ENCODE measurements around the gene MTHFS.

The MTHFS gene

DNA sequence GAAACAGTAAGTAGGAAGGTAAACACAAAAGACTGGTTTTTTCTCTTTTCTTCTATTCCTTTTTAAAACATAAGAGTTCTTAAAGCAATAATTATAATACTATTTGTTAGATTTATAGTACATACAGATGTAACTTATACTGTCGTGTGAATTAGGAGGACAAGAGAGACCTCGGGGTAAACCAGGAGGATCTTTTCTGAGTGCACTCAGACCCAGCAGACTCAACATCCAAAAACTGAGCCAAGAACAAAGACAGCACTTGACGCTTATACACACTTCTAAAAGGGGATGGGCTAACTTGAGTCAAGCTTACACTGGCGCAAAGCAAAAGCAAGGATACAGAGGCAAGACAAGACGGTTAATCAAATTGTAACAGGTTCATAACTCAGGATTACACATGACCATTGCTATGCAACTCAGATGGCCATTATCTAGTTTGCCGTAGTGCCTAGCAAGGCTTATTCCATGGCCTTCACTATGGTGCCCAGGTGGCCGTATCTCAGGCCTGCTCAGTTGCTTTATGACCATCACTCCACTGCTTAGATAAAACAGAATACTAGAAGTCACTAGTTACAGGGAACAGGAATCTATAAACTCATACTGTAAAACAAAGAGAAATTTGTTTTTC, 18.6 kb downstream of the MTHFS start:
- Histone ChIP-seq H3F3A (ENCODE audit: insufficient read depth) (no peaks in the 10 kb centered on the region), H3K9me3 (ENCODE audit: insufficient read depth, low read length) (peaks cover 25% of the 10 kb centered on the region), H3K4me2 (ENCODE audit: low read depth, low read length, poor library complexity, severe bottlenecking) (no peak overlapping the region), H3K9ac (ENCODE audit: low read length) (no peak overlapping the region), H4K20me1 (ENCODE audit: low read depth, low read length) (no peaks in the 10 kb centered on the region), H3K27me3 (ENCODE audit: low read length) (no peaks in the 10 kb centered on the region), H2AFZ (ENCODE audit: low read depth, low read length, severe bottlenecking) (no peak overlapping the region), H3K79me2 (ENCODE audit: insufficient read depth, low read length) (peaks cover 54% of the 10 kb centered on the region), H3K9me2 (replicated peaks; ENCODE audit: insufficient read depth, low read length) (no peaks in the 10 kb centered on the region), H3K27ac (ENCODE audit: low read depth, low read length) (no peak overlapping the region), H3K36me3 (ENCODE audit: low read length) (peaks cover 65% of the 10 kb centered on the region), H3K4me3 (ENCODE audit: insufficient read depth, low read length, poor library complexity, severe bottlenecking) (no peak overlapping the region)
- TF ChIP-seq EZH2phosphoT487 (conservative IDR thresholded peaks at IDR 0.05; ENCODE audit: low read length), result no peak
- TF ChIP-seq, protein P1, sequence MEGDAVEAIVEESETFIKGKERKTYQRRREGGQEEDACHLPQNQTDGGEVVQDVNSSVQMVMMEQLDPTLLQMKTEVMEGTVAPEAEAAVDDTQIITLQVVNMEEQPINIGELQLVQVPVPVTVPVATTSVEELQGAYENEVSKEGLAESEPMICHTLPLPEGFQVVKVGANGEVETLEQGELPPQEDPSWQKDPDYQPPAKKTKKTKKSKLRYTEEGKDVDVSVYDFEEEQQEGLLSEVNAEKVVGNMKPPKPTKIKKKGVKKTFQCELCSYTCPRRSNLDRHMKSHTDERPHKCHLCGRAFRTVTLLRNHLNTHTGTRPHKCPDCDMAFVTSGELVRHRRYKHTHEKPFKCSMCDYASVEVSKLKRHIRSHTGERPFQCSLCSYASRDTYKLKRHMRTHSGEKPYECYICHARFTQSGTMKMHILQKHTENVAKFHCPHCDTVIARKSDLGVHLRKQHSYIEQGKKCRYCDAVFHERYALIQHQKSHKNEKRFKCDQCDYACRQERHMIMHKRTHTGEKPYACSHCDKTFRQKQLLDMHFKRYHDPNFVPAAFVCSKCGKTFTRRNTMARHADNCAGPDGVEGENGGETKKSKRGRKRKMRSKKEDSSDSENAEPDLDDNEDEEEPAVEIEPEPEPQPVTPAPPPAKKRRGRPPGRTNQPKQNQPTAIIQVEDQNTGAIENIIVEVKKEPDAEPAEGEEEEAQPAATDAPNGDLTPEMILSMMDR (IDR thresholded peaks at IDR 0.05; ENCODE audit: insufficient read depth, low read length, poor library complexity, severe bottlenecking), result no peak

DNA sequence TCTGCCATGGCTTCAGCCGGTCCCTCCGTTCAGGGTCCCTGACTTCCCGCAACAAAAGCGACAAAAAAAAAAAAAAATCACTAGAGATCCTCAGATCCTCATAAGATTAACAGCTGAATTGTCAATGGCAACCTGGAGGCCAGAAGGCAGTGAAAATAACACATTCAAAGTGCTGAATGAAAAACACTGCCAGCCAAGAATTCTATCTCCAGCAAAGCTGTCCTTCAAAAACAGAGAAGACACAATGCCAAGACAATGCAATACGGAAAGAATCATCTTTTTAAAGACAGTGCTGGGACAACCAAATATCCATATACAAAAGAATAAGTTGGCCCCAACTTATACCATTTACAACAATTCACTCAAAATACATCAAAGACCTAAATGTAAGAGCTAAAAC, 21.6 kb downstream of the MTHFS start:
- no peaks in the 10 kb centered on the region for H3K27me3 ChIP-seq (ENCODE audit: low read length)
- H3K9ac ChIP-seq (ENCODE audit: low read length), result no peak overlapping the region
- peaks cover 61% of the 10 kb centered on the region for H3K79me2 ChIP-seq (ENCODE audit: insufficient read depth, low read length)
- H3K36me3 ChIP-seq (ENCODE audit: low read length), result peaks cover 48% of the 10 kb centered on the region
- no peak overlapping the region for H3K4me3 ChIP-seq (ENCODE audit: insufficient read depth, low read length, poor library complexity, severe bottlenecking)
- H3K4me2 ChIP-seq (ENCODE audit: low read depth, low read length, poor library complexity, severe bottlenecking), result no peak overlapping the region
- H4K20me1 ChIP-seq (ENCODE audit: low read depth, low read length), result no peaks in the 10 kb centered on the region
- H2AFZ ChIP-seq (ENCODE audit: low read depth, low read length, severe bottlenecking), result no peak overlapping the region
- TF ChIP-seq EZH2phosphoT487 (conservative IDR thresholded peaks at IDR 0.05; ENCODE audit: low read length), result no peak
- TF ChIP-seq, protein P1 (IDR thresholded peaks at IDR 0.05; ENCODE audit: insufficient read depth, low read length, poor library complexity, severe bottlenecking), result no peak
- H3F3A ChIP-seq (ENCODE audit: insufficient read depth), result no peaks in the 10 kb centered on the region
- no peaks in the 10 kb centered on the region for H3K9me2 ChIP-seq (replicated peaks; ENCODE audit: insufficient read depth, low read length)
- no peak overlapping the region for H3K27ac ChIP-seq (ENCODE audit: low read depth, low read length)
- peaks cover 25% of the 10 kb centered on the region for H3K9me3 ChIP-seq (ENCODE audit: insufficient read depth, low read length)

GRCh38 chr15:79874242-79874641, 22.6 kb downstream of the MTHFS start:
- H3K36me3 ChIP-seq (ENCODE audit: low read length), result peaks cover 40% of the 10 kb centered on the region
- no peak overlapping the region for H2AFZ ChIP-seq (ENCODE audit: low read depth, low read length, severe bottlenecking)
- H3F3A ChIP-seq (ENCODE audit: insufficient read depth), result no peaks in the 10 kb centered on the region
- H3K9ac ChIP-seq (ENCODE audit: low read length), result no peak overlapping the region
- H3K79me2 ChIP-seq (ENCODE audit: insufficient read depth, low read length), result peaks cover 55% of the 10 kb centered on the region
- no peak overlapping the region for H3K4me2 ChIP-seq (ENCODE audit: low read depth, low read length, poor library complexity, severe bottlenecking)
- no peaks in the 10 kb centered on the region for H4K20me1 ChIP-seq (ENCODE audit: low read depth, low read length)
- H3K27ac ChIP-seq (ENCODE audit: low read depth, low read length), result no peak overlapping the region
- no peaks in the 10 kb centered on the region for H3K9me2 ChIP-seq (replicated peaks; ENCODE audit: insufficient read depth, low read length)
- H3K27me3 ChIP-seq (ENCODE audit: low read length), result no peaks in the 10 kb centered on the region
- no peak for TF ChIP-seq EZH2phosphoT487 (conservative IDR thresholded peaks at IDR 0.05; ENCODE audit: low read length)
- TF ChIP-seq, protein P1 (IDR thresholded peaks at IDR 0.05; ENCODE audit: insufficient read depth, low read length, poor library complexity, severe bottlenecking), result no peak
- H3K9me3 ChIP-seq (ENCODE audit: insufficient read depth, low read length), result peaks cover 22% of the 10 kb centered on the region
- no peak overlapping the region for H3K4me3 ChIP-seq (ENCODE audit: insufficient read depth, low read length, poor library complexity, severe bottlenecking)

All from SU-DHL-6 (cell line).